OCI-LY7 (cell line): Measurements from ENCODE around the gene C15orf39.

Experiments used
- CTCF ChIP-seq: fragments of 200-600 bp; sonication (generic); conservative IDR thresholded peaks from 2 replicates; pipeline ENCODE4 v1.5.1; 2014; ENCODE audit warnings: mild to moderate bottlenecking, antibody characterized with exemption, low read length, moderate library complexity, mixed read lengths
- EZH2phosphoT487 ChIP-seq: fragments of 200-600 bp; sonication (generic); IDR thresholded peaks from 2 replicates; pipeline ENCODE4 v1.6.1; 2018; ENCODE audit warnings: low read depth, borderline replicate concordance, mild to moderate bottlenecking, mixed run types, antibody characterized with exemption, low read length, moderate library complexity, mixed read lengths

- TF ChIP-seq CTCF (peak; percentile 56; the same call in 1 of the 2 replicates), EZH2phosphoT487 (no peak)
Measured at GRCh38 chr15:75205064-75205395, 3.3 kb downstream of the C15orf39 start.
